Neural cell (in vitro differentiated cells): ENCODE data around the gene CREBBP. TPM values are rescaled to one million over a fixed set of nuclear protein-coding genes. Genes with fewer than 3 reads are reported as not detected.

ENCODE experiments used
- H2AFZ ChIP-seq: fragments of 200-600, 300-800 bp; sonication (generic), shearing (Covaris generic); 2 replicates; pipeline ENCODE4 v1.6.0; 2014; ENCODE audit warnings: low read depth, mild to moderate bottlenecking, antibody characterized with exemption, low read length, moderate library complexity
- H3F3A ChIP-seq: fragments of 200-600 bp; shearing (Covaris generic); 2 replicates; pipeline ENCODE4 v1.6.1; 2016; ENCODE audit warnings: mild to moderate bottlenecking, moderate library complexity, mixed read lengths, antibody characterized with exemption, low read length; ENCODE audit not compliant: insufficient read depth, poor library complexity, severe bottlenecking
- H3K27ac ChIP-seq: fragments of 200-600, 300-800 bp; sonication (generic), shearing (Covaris generic); 2 replicates; pipeline ENCODE4 v1.5.1; 2014; ENCODE audit warnings: mild to moderate bottlenecking, low read length, moderate library complexity
- H3K27me3 ChIP-seq: fragments of 300-800, 200-600 bp; sonication (generic), shearing (Covaris generic); 2 replicates; pipeline ENCODE4 v1.6.0; 2014; ENCODE audit warnings: mild to moderate bottlenecking, low read depth, low read length, moderate library complexity; ENCODE audit not compliant: insufficient read depth
- H3K36me3 ChIP-seq: fragments of 300-800, 200-600 bp; sonication (generic), shearing (Covaris generic); 2 replicates; pipeline ENCODE4 v1.5.1; 2014; ENCODE audit warnings: mild to moderate bottlenecking, antibody characterized with exemption, low read length, moderate library complexity; ENCODE audit not compliant: insufficient read depth
- H3K4me2 ChIP-seq: fragments of 300-800, 200-600 bp; sonication (generic), shearing (Covaris generic); 2 replicates; pipeline ENCODE4 v1.6.0; 2014; ENCODE audit warnings: mild to moderate bottlenecking, low read length
- H3K4me3 ChIP-seq: fragments of 300-800, 200-600 bp; sonication (generic), shearing (Covaris generic); 2 replicates; pipeline ENCODE4 v1.5.1; 2014; ENCODE audit warnings: mild to moderate bottlenecking, low read length, moderate library complexity
- H3K79me2 ChIP-seq: fragments of 200-600 bp; shearing (Covaris generic); replicated peaks from 2 replicates; pipeline ENCODE4 v1.6.0; 2014; ENCODE audit warnings: mild to moderate bottlenecking, low read length, moderate library complexity; ENCODE audit not compliant: insufficient read depth
- H3K9ac ChIP-seq: fragments of 300-800, 200-600 bp; sonication (generic), shearing (Covaris generic); 2 replicates; pipeline ENCODE4 v1.6.1; 2016; ENCODE audit warnings: mild to moderate bottlenecking, low read length, mixed read lengths
- H3K9me2 ChIP-seq: fragments of 200-600 bp; shearing (Covaris generic); 2 replicates; pipeline ENCODE4 v1.6.1; 2016; ENCODE audit warnings: mild to moderate bottlenecking, low read length, mixed read lengths; ENCODE audit not compliant: insufficient read depth
- H3K9me3 ChIP-seq: fragments of 200-600, 300-800 bp; sonication (generic), shearing (Covaris generic); 2 replicates; pipeline ENCODE4 v1.6.1; 2016; ENCODE audit warnings: mild to moderate bottlenecking, mixed run types, low read length, moderate library complexity, mixed read lengths
- H4K20me1 ChIP-seq: fragments of 200-600 bp; shearing (Covaris generic); 2 replicates; pipeline ENCODE4 v1.6.1; 2016; ENCODE audit warnings: mild to moderate bottlenecking, mixed run types; ENCODE audit not compliant: insufficient read depth
- EP300 ChIP-seq: fragments of 450-650 bp; conservative IDR thresholded peaks from 2 replicates; pipeline ENCODE4 v1.6.1; 2014; ENCODE audit warnings: antibody characterized with exemption, mild to moderate bottlenecking, moderate library complexity; ENCODE audit not compliant: poor library complexity, severe bottlenecking
- EZH2 ChIP-seq: fragments of 200-600, 300-800 bp; shearing (Covaris generic), sonication (generic); IDR thresholded peaks from 2 replicates; pipeline ENCODE4 v1.6.1; 2014; ENCODE audit warnings: antibody characterized with exemption, low read length, borderline replicate concordance, mild to moderate bottlenecking; ENCODE audit not compliant: insufficient read depth, poor library complexity, severe bottlenecking
- MXI1 ChIP-seq: fragments of 450-650 bp; conservative IDR thresholded peaks from 2 replicates; pipeline ENCODE4 v1.6.1; 2014; ENCODE audit warnings: antibody characterized with exemption, mild to moderate bottlenecking; ENCODE audit not compliant: poor library complexity, severe bottlenecking
- POLR2AphosphoS5 ChIP-seq: IDR thresholded peaks from 2 replicates; pipeline ENCODE4 v1.6.1; 2012
- RAD21 ChIP-seq: fragments of 450-650 bp; conservative IDR thresholded peaks from 2 replicates; pipeline ENCODE4 v1.6.1; 2014; ENCODE audit warnings: antibody characterized with exemption, mild to moderate bottlenecking, moderate library complexity
- SMC3 ChIP-seq: fragments of 450-650 bp; conservative IDR thresholded peaks from 2 replicates; pipeline ENCODE4 v1.6.1; 2014; ENCODE audit warnings: antibody characterized with exemption, mild to moderate bottlenecking, moderate library complexity; ENCODE audit not compliant: poor library complexity
- TAF1 ChIP-seq: IDR thresholded peaks from 2 replicates; pipeline ENCODE4 v1.6.1; 2012; ENCODE audit warnings: low read depth
- polyA plus RNA-seq: library from polyadenylated mRNA; depleted of rRNA; stranded (reverse); fragments of >200 nt; gene quantifications from 2 replicates; pipeline ENCODE4 v1.2.3, GENCODE V29; 2014
- TF ChIP-seq, protein P1 (sequence below): IDR thresholded peaks from 2 replicates; pipeline ENCODE4 v1.6.1; 2012; ENCODE audit warnings: borderline replicate concordance
- TF ChIP-seq, protein P2 (sequence below): fragments of 450-650 bp; IDR thresholded peaks from 2 replicates; pipeline ENCODE4 v1.5.1; 2014; ENCODE audit warnings: antibody characterized with exemption, mild to moderate bottlenecking, moderate library complexity; ENCODE audit not compliant: poor library complexity, severe bottlenecking

Gene CREBBP
- polyA plus RNA-seq, 1 donor from 2014 or later, result 3.3 TPM

DNA sequence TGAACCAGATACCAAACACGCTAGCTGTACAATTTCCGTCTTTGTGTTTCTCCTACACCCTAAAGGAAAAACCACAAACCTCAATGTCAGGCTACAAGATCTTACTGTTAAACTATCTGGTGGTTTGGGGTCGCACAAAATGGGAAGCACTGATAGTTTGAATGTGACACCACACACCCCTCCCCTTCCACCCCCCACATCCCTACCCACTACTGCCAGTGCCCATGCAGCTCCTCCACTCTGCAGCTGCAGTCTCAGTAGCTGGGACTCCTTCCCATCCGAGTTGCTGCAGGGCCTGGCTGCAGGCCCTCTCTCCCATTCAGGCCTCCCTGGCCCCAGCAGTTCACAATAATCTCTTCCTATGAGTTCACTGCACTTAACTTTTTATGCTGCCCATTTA is 181.6 kb downstream of the CREBBP start:
- Histone ChIP-seq H3K27me3 (no peaks in the 10 kb centered on the region), H2AFZ (no peak overlapping the region), H3K27ac (no peak overlapping the region), H3K4me3 (no peak overlapping the region), H3K4me2 (no peak overlapping the region), H3K9me2 (no peaks in the 10 kb centered on the region), H3K79me2 (no peaks in the 10 kb centered on the region), H3K9ac (no peak overlapping the region), H3K36me3 (no peaks in the 10 kb centered on the region), H3K9me3 (no peaks in the 10 kb centered on the region), H4K20me1 (no peaks in the 10 kb centered on the region), H3F3A (no peaks in the 10 kb centered on the region)
- TF ChIP-seq, protein P1, sequence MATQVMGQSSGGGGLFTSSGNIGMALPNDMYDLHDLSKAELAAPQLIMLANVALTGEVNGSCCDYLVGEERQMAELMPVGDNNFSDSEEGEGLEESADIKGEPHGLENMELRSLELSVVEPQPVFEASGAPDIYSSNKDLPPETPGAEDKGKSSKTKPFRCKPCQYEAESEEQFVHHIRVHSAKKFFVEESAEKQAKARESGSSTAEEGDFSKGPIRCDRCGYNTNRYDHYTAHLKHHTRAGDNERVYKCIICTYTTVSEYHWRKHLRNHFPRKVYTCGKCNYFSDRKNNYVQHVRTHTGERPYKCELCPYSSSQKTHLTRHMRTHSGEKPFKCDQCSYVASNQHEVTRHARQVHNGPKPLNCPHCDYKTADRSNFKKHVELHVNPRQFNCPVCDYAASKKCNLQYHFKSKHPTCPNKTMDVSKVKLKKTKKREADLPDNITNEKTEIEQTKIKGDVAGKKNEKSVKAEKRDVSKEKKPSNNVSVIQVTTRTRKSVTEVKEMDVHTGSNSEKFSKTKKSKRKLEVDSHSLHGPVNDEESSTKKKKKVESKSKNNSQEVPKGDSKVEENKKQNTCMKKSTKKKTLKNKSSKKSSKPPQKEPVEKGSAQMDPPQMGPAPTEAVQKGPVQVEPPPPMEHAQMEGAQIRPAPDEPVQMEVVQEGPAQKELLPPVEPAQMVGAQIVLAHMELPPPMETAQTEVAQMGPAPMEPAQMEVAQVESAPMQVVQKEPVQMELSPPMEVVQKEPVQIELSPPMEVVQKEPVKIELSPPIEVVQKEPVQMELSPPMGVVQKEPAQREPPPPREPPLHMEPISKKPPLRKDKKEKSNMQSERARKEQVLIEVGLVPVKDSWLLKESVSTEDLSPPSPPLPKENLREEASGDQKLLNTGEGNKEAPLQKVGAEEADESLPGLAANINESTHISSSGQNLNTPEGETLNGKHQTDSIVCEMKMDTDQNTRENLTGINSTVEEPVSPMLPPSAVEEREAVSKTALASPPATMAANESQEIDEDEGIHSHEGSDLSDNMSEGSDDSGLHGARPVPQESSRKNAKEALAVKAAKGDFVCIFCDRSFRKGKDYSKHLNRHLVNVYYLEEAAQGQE, result no peak
- TF ChIP-seq RAD21, result no peak
- no peak for TF ChIP-seq TAF1
- TF ChIP-seq, protein P2, sequence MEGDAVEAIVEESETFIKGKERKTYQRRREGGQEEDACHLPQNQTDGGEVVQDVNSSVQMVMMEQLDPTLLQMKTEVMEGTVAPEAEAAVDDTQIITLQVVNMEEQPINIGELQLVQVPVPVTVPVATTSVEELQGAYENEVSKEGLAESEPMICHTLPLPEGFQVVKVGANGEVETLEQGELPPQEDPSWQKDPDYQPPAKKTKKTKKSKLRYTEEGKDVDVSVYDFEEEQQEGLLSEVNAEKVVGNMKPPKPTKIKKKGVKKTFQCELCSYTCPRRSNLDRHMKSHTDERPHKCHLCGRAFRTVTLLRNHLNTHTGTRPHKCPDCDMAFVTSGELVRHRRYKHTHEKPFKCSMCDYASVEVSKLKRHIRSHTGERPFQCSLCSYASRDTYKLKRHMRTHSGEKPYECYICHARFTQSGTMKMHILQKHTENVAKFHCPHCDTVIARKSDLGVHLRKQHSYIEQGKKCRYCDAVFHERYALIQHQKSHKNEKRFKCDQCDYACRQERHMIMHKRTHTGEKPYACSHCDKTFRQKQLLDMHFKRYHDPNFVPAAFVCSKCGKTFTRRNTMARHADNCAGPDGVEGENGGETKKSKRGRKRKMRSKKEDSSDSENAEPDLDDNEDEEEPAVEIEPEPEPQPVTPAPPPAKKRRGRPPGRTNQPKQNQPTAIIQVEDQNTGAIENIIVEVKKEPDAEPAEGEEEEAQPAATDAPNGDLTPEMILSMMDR, result no peak
- no peak for TF ChIP-seq EP300
- no peak for TF ChIP-seq EZH2
- TF ChIP-seq MXI1, result no peak
- no peak for TF ChIP-seq SMC3
- TF ChIP-seq POLR2AphosphoS5, result no peak

DNA sequence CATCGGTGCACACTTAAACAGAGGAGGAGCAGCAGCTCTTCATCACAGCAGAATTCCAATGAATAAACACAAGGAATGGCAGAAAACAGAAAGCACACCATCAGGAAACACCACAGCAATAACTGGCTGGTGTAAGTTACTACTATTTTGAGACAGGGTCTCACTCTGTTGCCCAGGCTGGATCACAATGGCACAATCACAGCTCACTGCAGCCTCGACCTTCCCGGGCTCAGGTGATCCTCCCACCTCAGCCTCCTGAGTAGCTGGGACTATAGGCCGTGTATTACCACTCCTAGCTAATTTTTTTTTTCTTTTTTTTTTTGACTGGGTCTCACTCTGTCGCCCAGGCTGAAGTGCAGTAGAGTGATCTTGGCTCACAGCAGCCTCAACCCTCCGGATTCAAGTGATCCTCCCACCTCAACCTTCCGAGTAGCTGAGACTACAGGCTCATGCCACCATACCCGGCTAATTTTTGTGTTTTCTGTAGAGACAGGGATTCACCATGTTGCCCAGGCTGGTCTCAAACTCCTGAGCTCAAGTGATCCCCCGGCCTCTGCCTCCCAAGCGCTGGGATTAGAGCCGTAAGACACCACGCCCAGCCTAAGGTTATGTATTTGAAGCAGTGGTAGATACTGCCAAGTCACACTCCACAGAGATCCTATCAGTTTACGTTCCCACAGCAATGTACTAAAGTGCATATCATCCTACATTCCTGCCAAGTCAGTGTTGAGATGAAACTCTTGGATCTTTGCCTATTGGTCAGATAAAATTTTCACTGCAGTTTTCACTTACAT is 183.9 kb downstream of the CREBBP start:
- Histone ChIP-seq H3K4me2 (no peak overlapping the region), H3K27me3 (no peaks in the 10 kb centered on the region), H3K27ac (no peak overlapping the region), H2AFZ (no peak overlapping the region), H3F3A (no peaks in the 10 kb centered on the region), H3K36me3 (no peaks in the 10 kb centered on the region), H3K9ac (no peak overlapping the region), H3K4me3 (no peak overlapping the region), H3K9me2 (no peaks in the 10 kb centered on the region), H3K79me2 (no peaks in the 10 kb centered on the region), H4K20me1 (no peaks in the 10 kb centered on the region), H3K9me3 (no peaks in the 10 kb centered on the region)
- TF ChIP-seq SMC3 (no peak), RAD21 (no peak)
